EH (cell line): ENCODE data around the gene FTCD.
"Not testable (repeated sequence)": the region's sequence is repeated elsewhere in the genome, so short reads cannot be mapped to it uniquely, and the experiment has no call there.

Experiments
- DNase-seq: peaks from one replicate; pipeline ENCODE4 v3.0.0-alpha.2; 2015; ENCODE audit warnings: low read depth

The FTCD gene

GRCh38 chr21:46188226-46189212, 33.1 kb upstream of the FTCD start:
- peak; percentile 84 for DNase-seq

GRCh38 chr21:46187814-46188213, 32.4 kb upstream of the FTCD start:
- DNase-seq = no peak

- no peak for DNase-seq
These were observed 31.9 kb upstream of the FTCD start for GRCh38 chr21:46187261-46187660.

- no peak for DNase-seq
These were observed 30.3 kb upstream of the FTCD start for GRCh38 chr21:46185716-46186115.

- peak; percentile 74 for DNase-seq
These were observed 29.5 kb upstream of the FTCD start for GRCh38 chr21:46184625-46185555.

GRCh38 chr21:46183910-46184624, 28.7 kb upstream of the FTCD start, which contains the start of gene SPATC1L:
TSS of gene SPATC1L (minus strand) at chr21:46184459. CDS start at chr21:46182816, 1,643 bp downstream.
- DNase-seq = peak; percentile 71

GRCh38 chr21:46183337-46183909, 28.0 kb upstream of the FTCD start:
- not testable (repeated sequence) for DNase-seq

GRCh38 chr21:46182548-46183336, 27.4 kb upstream of the FTCD start:
- DNase-seq = peak; percentile 14

GRCh38 chr21:46181953-46182547, 26.7 kb upstream of the FTCD start:
- DNase-seq = no peak

GRCh38 chr21:46181436-46181835, 26.1 kb upstream of the FTCD start:
- no peak for DNase-seq

- no peak for DNase-seq
These were observed 25.5 kb upstream of the FTCD start for GRCh38 chr21:46180778-46181391.

- DNase-seq = no peak
These were observed 24.8 kb upstream of the FTCD start for GRCh38 chr21:46180079-46180722.

- no peak for DNase-seq
These were observed 24.3 kb upstream of the FTCD start for GRCh38 chr21:46179708-46180078.

- DNase-seq = no peak
These were observed 23.6 kb upstream of the FTCD start for GRCh38 chr21:46178961-46179360.

GRCh38 chr21:46176443-46177129, 21.2 kb upstream of the FTCD start:
- peak; percentile 18 for DNase-seq

- no peak for DNase-seq
These were observed 18.2 kb upstream of the FTCD start for GRCh38 chr21:46173573-46173972.

GRCh38 chr21:46172863-46173528, 17.6 kb upstream of the FTCD start:
- no peak for DNase-seq
